ENCODE results near the gene ARX.

The ARX gene

DNA sequence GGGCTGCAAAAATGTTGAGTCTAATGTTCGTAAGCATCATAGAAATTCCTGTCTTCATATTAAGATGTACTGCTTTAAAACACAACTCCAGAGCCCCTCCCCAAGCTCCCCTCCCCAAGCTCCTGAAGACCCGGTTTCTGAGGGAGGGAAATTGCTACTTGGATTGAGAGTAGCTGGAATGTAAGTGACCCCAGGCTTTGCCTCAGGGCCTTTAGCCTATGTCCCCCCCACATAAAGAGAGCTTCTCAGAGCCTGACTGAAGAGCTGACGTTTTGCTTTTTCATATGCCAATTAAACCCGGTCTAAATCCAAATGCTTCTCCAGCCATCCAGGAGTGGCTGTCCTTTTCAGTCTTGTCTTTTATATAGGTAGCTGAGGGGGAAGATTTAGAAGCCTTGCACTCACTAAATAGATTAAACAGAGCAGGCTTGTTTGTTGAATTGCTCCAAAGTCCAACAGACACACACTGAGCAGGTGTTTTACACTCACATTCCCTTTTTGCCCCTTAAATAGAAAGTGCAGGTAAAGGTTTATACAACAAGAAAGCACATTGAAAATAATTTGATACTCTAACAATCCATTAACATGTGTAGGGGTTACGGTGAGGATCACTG lies 19.6 kb downstream of the ARX start:
- no peak for DNase-seq

GRCh38 chrX:24993879-24994278 lies 21.9 kb downstream of the ARX start:
- no peak for DNase-seq

GRCh38 chrX:24990535-24990934 lies 25.2 kb downstream of the ARX start:
- no peak for DNase-seq

GRCh38 chrX:24988314-24988713 lies 27.5 kb downstream of the ARX start:
- DNase-seq: no peak

- DNase-seq: no peak
Observed at GRCh38 chrX:24987731-24988130, 28.0 kb downstream of the ARX start.

GRCh38 chrX:24985120-24985519 lies 30.6 kb downstream of the ARX start:
- no peak for DNase-seq

DNA sequence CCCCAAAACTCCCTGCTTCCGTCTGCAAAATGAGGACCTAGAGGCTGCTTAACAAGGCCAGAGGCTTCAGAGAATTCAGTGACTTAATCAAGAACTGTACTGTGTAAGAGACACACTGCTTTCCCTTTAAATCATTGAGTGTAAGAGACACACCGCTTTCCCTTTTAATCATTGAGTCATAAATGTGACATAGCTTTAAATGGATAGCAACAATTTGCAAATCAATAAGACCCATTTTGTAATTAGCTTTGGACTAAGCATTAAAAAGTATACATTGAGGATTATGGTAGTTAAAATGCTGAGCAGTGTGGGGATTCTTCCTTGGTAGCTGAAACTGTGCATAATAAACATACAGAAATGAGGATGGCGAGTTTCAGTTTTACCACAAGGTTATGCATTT lies 31.8 kb downstream of the ARX start:
- no peak for DNase-seq

GRCh38 chrX:24982306-24982965 lies 33.3 kb downstream of the ARX start:
- no peak for DNase-seq

GRCh38 chrX:24981030-24981429 lies 34.7 kb downstream of the ARX start:
- no peak for DNase-seq

- no peak for DNase-seq
Observed at GRCh38 chrX:24979081-24979480, 36.7 kb downstream of the ARX start.

- no peak for DNase-seq
Observed at GRCh38 chrX:24969812-24970211, 46.0 kb downstream of the ARX start.

GRCh38 chrX:24965372-24965771 lies 50.4 kb downstream of the ARX start:
- no peak for DNase-seq

GRCh38 chrX:24963823-24964222 lies 51.9 kb downstream of the ARX start:
- DNase-seq: no peak

DNA sequence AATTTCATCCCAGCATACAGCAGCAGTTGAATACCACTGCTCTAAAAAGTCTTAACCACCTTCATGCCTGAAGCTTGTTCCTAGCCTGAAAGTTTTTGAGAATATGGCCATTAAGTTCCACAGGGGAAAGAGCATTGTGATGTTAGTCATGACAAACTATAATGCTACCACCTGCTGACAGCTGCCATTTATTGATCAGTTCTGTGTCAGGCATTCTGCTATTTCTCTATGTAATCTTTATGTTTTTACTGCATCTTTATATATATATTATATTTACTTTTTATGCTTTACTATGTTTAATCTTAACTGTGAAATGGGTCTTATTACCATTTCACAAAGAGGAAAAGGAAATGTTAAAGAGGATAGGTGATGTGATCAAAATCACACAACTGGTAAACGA lies 54.0 kb downstream of the ARX start:
- no peak for DNase-seq

DNA sequence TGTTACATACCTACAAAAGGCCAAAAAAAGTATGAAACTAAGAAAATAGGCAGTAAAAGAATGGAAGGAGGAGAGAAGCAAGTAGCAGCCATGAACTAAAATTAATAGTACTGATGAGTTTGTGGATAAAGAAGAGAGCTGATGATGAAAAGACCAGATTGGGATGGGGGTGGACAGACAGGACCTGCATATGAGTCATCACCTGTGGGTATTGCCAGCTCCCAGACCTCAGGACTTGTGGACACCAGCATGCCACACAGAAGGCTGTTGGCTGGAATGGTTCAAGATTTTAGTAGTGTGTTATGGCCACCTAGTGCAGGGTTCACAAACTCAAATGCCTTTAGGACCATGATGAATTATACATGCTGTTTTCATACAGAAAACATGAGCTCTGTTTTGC lies 58.9 kb downstream of the ARX start:
- DNase-seq: no peak

GRCh38 chrX:24955372-24955930 lies 60.3 kb downstream of the ARX start:
- no peak for DNase-seq

- no peak for DNase-seq
Observed at GRCh38 chrX:24954732-24955131, 61.0 kb downstream of the ARX start.
